Vagina (tissue), 2 donors: Measurements from ENCODE around the gene SCN9A.

Experiments used
- CTCF ChIP-seq, 3 experiments: fragments of 450-650 bp in 2 of 3; fragments of 200-600 bp in 1 of 3; sonication (generic) in 1 of 3; IDR thresholded peaks; one replicate each; pipeline ENCODE4 v1.5.1; 2017 to 2019; ENCODE audit warnings: antibody characterized with exemption in 3 of 3, mild to moderate bottlenecking in 2 of 3, moderate library complexity in 2 of 3
- POLR2A ChIP-seq, 2 donors: fragments of 450-650 bp; IDR thresholded peaks; one replicate each; pipeline ENCODE4 v1.6.1; 2017; ENCODE audit warnings: antibody characterized with exemption in 2 of 2, mild to moderate bottlenecking in 2 of 2, moderate library complexity in 2 of 2

DNA sequence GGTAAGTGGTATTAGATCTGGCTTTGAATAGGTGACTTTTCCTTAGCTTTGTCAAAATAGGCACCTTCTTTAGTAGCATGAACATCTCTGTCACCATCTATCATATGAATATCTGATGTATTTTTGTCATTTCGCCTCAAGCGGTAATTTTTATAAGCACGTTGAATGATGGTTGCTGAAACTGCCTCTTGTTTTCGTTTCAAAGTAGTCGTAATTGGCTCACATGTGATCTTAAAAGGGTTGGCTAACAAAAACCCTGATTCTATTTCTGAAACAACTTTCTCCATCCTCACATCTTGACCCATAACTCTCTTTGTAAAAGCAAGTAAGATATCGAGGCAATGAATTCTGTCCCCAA, 29.8 kb upstream of the SCN9A start:
- TF ChIP-seq CTCF (IDR thresholded peaks at IDR 0.05) = no peak
- no peak for TF ChIP-seq POLR2A (IDR thresholded peaks at IDR 0.05)
